ENCODE results near the gene CERS6. TPM values are rescaled to one million over a fixed set of nuclear protein-coding genes. Genes with fewer than 3 reads are reported as not detected.
A peak's percentile ranks its signal among the peaks of the same experiment; 100 is the strongest.

The CERS6 gene
- total RNA-seq, 1 experiment from 2014 or later: 17.3 TPM

- TF ChIP-seq MXD4 (CRISPR knock-in tag; IDR thresholded peaks at IDR 0.05; ENCODE audit: borderline replicate concordance): no peak
Measured at GRCh38 chr2:168673265-168674189, 217.5 kb downstream of the CERS6 start (continued).

- H3K27ac Mint-ChIP-seq: no peak overlapping the region
- CTCF ChIA-PET: no interaction called here
- ATAC-seq: peak; percentile 50; the same call in 1 of the 2 replicates
- H3K36me3 Mint-ChIP-seq: no peaks in the 10 kb centered on the region
- no peak overlapping the region for H3K4me3 Mint-ChIP-seq
- no peak for DNase-seq (ENCODE audit: low spot score)
- peaks cover 17% of the 10 kb centered on the region for H3K4me1 Mint-ChIP-seq
- POLR2A ChIA-PET: no interaction called here
- no peak for TF ChIP-seq FOXP4 (CRISPR knock-in tag; IDR thresholded peaks at IDR 0.05)
- TF ChIP-seq TEAD4 (CRISPR knock-in tag; IDR thresholded peaks at IDR 0.05): no peak
- no peak for TF ChIP-seq NR1H2 (CRISPR knock-in tag; IDR thresholded peaks at IDR 0.05)
- no peak for TF ChIP-seq ZSCAN18 (CRISPR knock-in tag; IDR thresholded peaks at IDR 0.05)
- no peak for TF ChIP-seq ZNF263 (CRISPR knock-in tag; IDR thresholded peaks at IDR 0.05; ENCODE audit: low read depth)
- TF ChIP-seq MLX (CRISPR knock-in tag; IDR thresholded peaks at IDR 0.05): no peak
- no peak for TF ChIP-seq PREB (CRISPR knock-in tag; IDR thresholded peaks at IDR 0.05; ENCODE audit: borderline replicate concordance)
- no peak for TF ChIP-seq SMAD3 (CRISPR knock-in tag; IDR thresholded peaks at IDR 0.05; ENCODE audit: borderline replicate concordance)
- no peak for TF ChIP-seq HMGA2 (CRISPR knock-in tag; IDR thresholded peaks at IDR 0.05)
- H3K9me3 Mint-ChIP-seq: no peaks in the 10 kb centered on the region
- H3K27me3 Mint-ChIP-seq (ENCODE audit: low read depth): no peaks in the 10 kb centered on the region
Measured at GRCh38 chr2:168678153-168678853, 222.2 kb downstream of the CERS6 start.

GRCh38 chr2:168679081-168679480, 223.0 kb downstream of the CERS6 start:
- DNase-seq (ENCODE audit: low spot score) (no peak), ATAC-seq (no peak)
- POLR2A ChIA-PET: no interaction called here
- Mint-ChIP-seq H3K4me3 (no peak overlapping the region), H3K9me3 (no peaks in the 10 kb centered on the region), H3K27me3 (ENCODE audit: low read depth) (no peaks in the 10 kb centered on the region), H3K27ac (no peak overlapping the region), H3K36me3 (no peaks in the 10 kb centered on the region), H3K4me1 (peaks cover 25% of the 10 kb centered on the region)
- CTCF ChIA-PET: no interaction called here
- TF ChIP-seq SMAD4 (CRISPR knock-in tag; IDR thresholded peaks at IDR 0.05): no peak
- TF ChIP-seq ARID4B (CRISPR knock-in tag; IDR thresholded peaks at IDR 0.05; ENCODE audit: borderline replicate concordance): no peak

All from WTC11 (cell line).